Measurements from ENCODE around the gene FBXO31.

Gene FBXO31

GRCh38 chr16:87350031-87350430 lies 33.5 kb downstream of the FBXO31 start:
- POLR2A ChIA-PET, result no interaction called here

GRCh38 chr16:87348616-87349157 lies 34.9 kb downstream of the FBXO31 start:
- Histone ChIP-seq H3K9me3 (ENCODE audit: control extremely low read depth in 1 of 5, control insufficient read depth in 4 of 5, insufficient read depth in 2 of 5, low read depth in 1 of 5, low read length in 4 of 5) (no peaks in the 10 kb centered on the region), H3K4me1 (ENCODE audit: control extremely low read depth in 1 of 4, control insufficient read depth in 4 of 4, insufficient read depth in 4 of 4, low read length in 3 of 4) (peaks cover 0 to 6% (median 3%) of the 10 kb centered on the region in 4 experiments), H3K27me3 (replicated peaks in 2 of 5; ENCODE audit: control insufficient read depth in 4 of 5, insufficient read depth in 5 of 5, low read length in 4 of 5) (no peaks in the 10 kb centered on the region), H3K4me3 (ENCODE audit: control insufficient read depth in 1 of 7, extremely low read depth in 1 of 7, insufficient read depth in 4 of 7, low read depth in 2 of 7, low read length in 6 of 7) (no peak overlapping the region), H3K36me3 (ENCODE audit: control insufficient read depth in 4 of 4, insufficient read depth in 4 of 4, low read length in 3 of 4) (peaks cover 0 to 19% (median 7%) of the 10 kb centered on the region in 4 experiments), H3K27ac (ENCODE audit: insufficient read depth in 1 of 2, low read depth in 1 of 2, low read length in 2 of 2, poor library complexity in 1 of 2, severe bottlenecking in 2 of 2) (no peak overlapping the region)
- ChIA-PET CTCF (interaction anchor here (1.3 to 1.8 kb wide), 2 partner anchors 12 to 22 kb away, joined by 3 to 6 read pairs; no protein-coding TSS in a partner anchor), POLR2A (no interaction called here)
- WGBS (ENCODE audit: insufficient coverage), result 99% methylated on average over 13 of the region's 13 CpGs
- no peak for DNase-seq

More at GRCh38 chr16:87350031-87350430, 33.5 kb downstream of the FBXO31 start:
- Histone ChIP-seq H3K4me1 (ENCODE audit: control extremely low read depth in 1 of 4, control insufficient read depth in 4 of 4, insufficient read depth in 4 of 4, low read length in 3 of 4) (peaks cover 0 to 6% (median 2%) of the 10 kb centered on the region in 4 experiments), H3K27ac (ENCODE audit: insufficient read depth in 1 of 2, low read depth in 1 of 2, low read length in 2 of 2, poor library complexity in 1 of 2, severe bottlenecking in 2 of 2) (no peak overlapping the region), H3K27me3 (replicated peaks in 2 of 5; ENCODE audit: control insufficient read depth in 4 of 5, insufficient read depth in 5 of 5, low read length in 4 of 5) (no peaks in the 10 kb centered on the region), H3K9me3 (ENCODE audit: control extremely low read depth in 1 of 5, control insufficient read depth in 4 of 5, insufficient read depth in 2 of 5, low read depth in 1 of 5, low read length in 4 of 5) (no peaks in the 10 kb centered on the region), H3K36me3 (ENCODE audit: control insufficient read depth in 4 of 4, insufficient read depth in 4 of 4, low read length in 3 of 4) (peaks cover 0 to 14% (median 6%) of the 10 kb centered on the region in 4 experiments), H3K4me3 (ENCODE audit: control insufficient read depth in 1 of 7, extremely low read depth in 1 of 7, insufficient read depth in 4 of 7, low read depth in 2 of 7, low read length in 6 of 7) (no peak overlapping the region)
- 94% methylated on average over 8 of the region's 8 CpGs for WGBS (ENCODE audit: insufficient coverage)
- CTCF ChIA-PET, result interaction anchor here (0.6 to 1.8 kb wide), 2 partner anchors 20 to 786 kb away, joined by 3 to 6 read pairs; no protein-coding TSS in a partner anchor
- DNase-seq, result no peak

GRCh38 chr16:87347932-87348615 lies 35.5 kb downstream of the FBXO31 start:
- H3K27ac ChIP-seq (ENCODE audit: insufficient read depth in 1 of 2, low read depth in 1 of 2, low read length in 2 of 2, poor library complexity in 1 of 2, severe bottlenecking in 2 of 2), result no peak overlapping the region
- no peak overlapping the region for H3K4me3 ChIP-seq (ENCODE audit: control insufficient read depth in 1 of 7, extremely low read depth in 1 of 7, insufficient read depth in 4 of 7, low read depth in 2 of 7, low read length in 6 of 7)
- no peaks in the 10 kb centered on the region for H3K9me3 ChIP-seq (ENCODE audit: control extremely low read depth in 1 of 5, control insufficient read depth in 4 of 5, insufficient read depth in 2 of 5, low read depth in 1 of 5, low read length in 4 of 5)
- H3K4me1 ChIP-seq (ENCODE audit: control extremely low read depth in 1 of 4, control insufficient read depth in 4 of 4, insufficient read depth in 4 of 4, low read length in 3 of 4), result peaks cover 0 to 6% (median 3%) of the 10 kb centered on the region in 4 experiments
- 89% methylated on average over 9 of the region's 13 CpGs for WGBS (ENCODE audit: insufficient coverage)
- POLR2A ChIA-PET, result no interaction called here
- DNase-seq, result no peak
- no peaks in the 10 kb centered on the region for H3K27me3 ChIP-seq (replicated peaks in 2 of 5; ENCODE audit: control insufficient read depth in 4 of 5, insufficient read depth in 5 of 5, low read length in 4 of 5)
- peaks cover 0 to 18% (median 12%) of the 10 kb centered on the region in 4 experiments for H3K36me3 ChIP-seq (ENCODE audit: control insufficient read depth in 4 of 4, insufficient read depth in 4 of 4, low read length in 3 of 4)
- CTCF ChIA-PET, result interaction anchor here (1.2 to 1.8 kb wide), 3 partner anchors 12 to 24 kb away, joined by 3 to 6 read pairs (median 3); no protein-coding TSS in a partner anchor

- no peak for DNase-seq
- Histone ChIP-seq H3K4me3 (ENCODE audit: control insufficient read depth in 1 of 7, extremely low read depth in 1 of 7, insufficient read depth in 4 of 7, low read depth in 2 of 7, low read length in 6 of 7) (no peak overlapping the region), H3K9me3 (ENCODE audit: control extremely low read depth in 1 of 5, control insufficient read depth in 4 of 5, insufficient read depth in 2 of 5, low read depth in 1 of 5, low read length in 4 of 5) (no peaks in the 10 kb centered on the region), H3K4me1 (ENCODE audit: control extremely low read depth in 1 of 4, control insufficient read depth in 4 of 4, insufficient read depth in 4 of 4, low read length in 3 of 4) (peaks cover 0 to 6% (median 3%) of the 10 kb centered on the region in 4 experiments), H3K27me3 (replicated peaks in 2 of 5; ENCODE audit: control insufficient read depth in 4 of 5, insufficient read depth in 5 of 5, low read length in 4 of 5) (no peaks in the 10 kb centered on the region), H3K27ac (ENCODE audit: insufficient read depth in 1 of 2, low read depth in 1 of 2, low read length in 2 of 2, poor library complexity in 1 of 2, severe bottlenecking in 2 of 2) (no peak overlapping the region), H3K36me3 (ENCODE audit: control insufficient read depth in 4 of 4, insufficient read depth in 4 of 4, low read length in 3 of 4) (peaks cover 0 to 33% (median 25%) of the 10 kb centered on the region in 4 experiments)
- 92% methylated on average over 21 of the region's 21 CpGs for WGBS (ENCODE audit: insufficient coverage)
- ChIA-PET POLR2A (no interaction called here), CTCF (no interaction called here)
Observed at GRCh38 chr16:87346517-87347060, 37.0 kb downstream of the FBXO31 start.

- no peak for DNase-seq
- Histone ChIP-seq H3K27ac (ENCODE audit: insufficient read depth in 1 of 2, low read depth in 1 of 2, low read length in 2 of 2, poor library complexity in 1 of 2, severe bottlenecking in 2 of 2) (no peak overlapping the region), H3K4me1 (ENCODE audit: control extremely low read depth in 1 of 4, control insufficient read depth in 4 of 4, insufficient read depth in 4 of 4, low read length in 3 of 4) (peaks cover 0 to 6% (median 3%) of the 10 kb centered on the region in 4 experiments), H3K9me3 (ENCODE audit: control extremely low read depth in 1 of 5, control insufficient read depth in 4 of 5, insufficient read depth in 2 of 5, low read depth in 1 of 5, low read length in 4 of 5) (no peaks in the 10 kb centered on the region), H3K27me3 (replicated peaks in 2 of 5; ENCODE audit: control insufficient read depth in 4 of 5, insufficient read depth in 5 of 5, low read length in 4 of 5) (no peaks in the 10 kb centered on the region), H3K4me3 (ENCODE audit: control insufficient read depth in 1 of 7, extremely low read depth in 1 of 7, insufficient read depth in 4 of 7, low read depth in 2 of 7, low read length in 6 of 7) (peak overlapping the region in 1 of 7 experiments; percentile 28), H3K36me3 (ENCODE audit: control insufficient read depth in 4 of 4, insufficient read depth in 4 of 4, low read length in 3 of 4) (peaks cover 0 to 33% (median 25%) of the 10 kb centered on the region in 4 experiments)
- POLR2A ChIA-PET, result no interaction called here
- 97% methylated on average over 24 of the region's 28 CpGs for WGBS (ENCODE audit: insufficient coverage)
- CTCF ChIA-PET, result interaction anchor here (0.9 kb wide), 1 partner anchor 10 kb away, joined by 3 read pairs; no protein-coding TSS in a partner anchor
Observed at GRCh38 chr16:87345726-87346424, 37.7 kb downstream of the FBXO31 start.

- Histone ChIP-seq H3K4me1 (ENCODE audit: control extremely low read depth in 1 of 4, control insufficient read depth in 4 of 4, insufficient read depth in 4 of 4, low read length in 3 of 4) (peaks cover 0 to 6% (median 3%) of the 10 kb centered on the region in 4 experiments), H3K9me3 (ENCODE audit: control extremely low read depth in 1 of 5, control insufficient read depth in 4 of 5, insufficient read depth in 2 of 5, low read depth in 1 of 5, low read length in 4 of 5) (no peaks in the 10 kb centered on the region), H3K27ac (ENCODE audit: insufficient read depth in 1 of 2, low read depth in 1 of 2, low read length in 2 of 2, poor library complexity in 1 of 2, severe bottlenecking in 2 of 2) (no peak overlapping the region), H3K36me3 (ENCODE audit: control insufficient read depth in 4 of 4, insufficient read depth in 4 of 4, low read length in 3 of 4) (peaks cover 0 to 37% (median 25%) of the 10 kb centered on the region in 4 experiments), H3K4me3 (ENCODE audit: control insufficient read depth in 1 of 7, extremely low read depth in 1 of 7, insufficient read depth in 4 of 7, low read depth in 2 of 7, low read length in 6 of 7) (peak overlapping the region in 1 of 7 experiments; percentile 28), H3K27me3 (replicated peaks in 2 of 5; ENCODE audit: control insufficient read depth in 4 of 5, insufficient read depth in 5 of 5, low read length in 4 of 5) (no peaks in the 10 kb centered on the region)
- WGBS (ENCODE audit: insufficient coverage), result 93% methylated on average over 7 of the region's 17 CpGs
- CTCF ChIA-PET, result interaction anchor here (0.9 kb wide), 1 partner anchor 11 kb away, joined by 3 read pairs; no protein-coding TSS in a partner anchor
- peak in 2 of 3 donors; percentile 44 for DNase-seq
- POLR2A ChIA-PET, result no interaction called here
Observed at GRCh38 chr16:87344931-87345631, 38.5 kb downstream of the FBXO31 start.

Measured in common myeloid progenitor, CD34-positive (primary cell).